ENCODE data around the gene PKM. TPM values are rescaled to one million over a fixed set of nuclear protein-coding genes. Genes with fewer than 3 reads are reported as not detected.

PKM gene
- total RNA-seq, 2 donors from 2014 or later = 2,229 to 3,912 TPM

- peaks cover 38% of the 10 kb centered on the region for H3K36me3 Mint-ChIP-seq
- no peak overlapping the region for H3K4me3 Mint-ChIP-seq
- H3K9me3 Mint-ChIP-seq = no peaks in the 10 kb centered on the region
- no peak for DNase-seq (ENCODE audit: low spot score)
- no peak for ATAC-seq
- peaks cover 0 to 11% of the 10 kb centered on the region in 2 donors for H3K4me1 Mint-ChIP-seq (ENCODE audit: low read depth in 2 of 2)
- H3K27ac Mint-ChIP-seq = peak overlapping the region; percentile 41 to 58
- H3K27me3 Mint-ChIP-seq = no peaks in the 10 kb centered on the region
Measured at GRCh38 chr15:72248514-72248913, 17.5 kb upstream of the PKM start.

GRCh38 chr15:72242775-72243370 is 11.9 kb upstream of the PKM start:
- Mint-ChIP-seq H3K4me3 (no peak overlapping the region), H3K9me3 (no peaks in the 10 kb centered on the region), H3K4me1 (ENCODE audit: low read depth in 2 of 2) (peaks cover 8 to 35% of the 10 kb centered on the region in 2 donors), H3K27ac (peak overlapping the region; percentile 40 to 99), H3K36me3 (peaks cover 17% of the 10 kb centered on the region), H3K27me3 (no peaks in the 10 kb centered on the region)
- DNase-seq (ENCODE audit: low spot score) (no peak), ATAC-seq (no peak)

GRCh38 chr15:72239652-72240051 is 8.7 kb upstream of the PKM start:
- Mint-ChIP-seq H3K27me3 (no peaks in the 10 kb centered on the region), H3K9me3 (no peaks in the 10 kb centered on the region), H3K36me3 (peaks cover 16% of the 10 kb centered on the region), H3K4me3 (peak overlapping the region; percentile 40), H3K27ac (peak overlapping the region; percentile 97 to 99), H3K4me1 (ENCODE audit: low read depth in 2 of 2) (peaks cover 28 to 51% of the 10 kb centered on the region in 2 donors)
- DNase-seq (ENCODE audit: low spot score) (no peak), ATAC-seq (peak; percentile 25 to 51)

- Mint-ChIP-seq H3K4me3 (no peak overlapping the region), H3K27me3 (no peaks in the 10 kb centered on the region), H3K27ac (peak overlapping the region; percentile 97 to 99), H3K9me3 (no peaks in the 10 kb centered on the region), H3K36me3 (peaks cover 6% of the 10 kb centered on the region), H3K4me1 (ENCODE audit: low read depth in 2 of 2) (peaks cover 32 to 49% of the 10 kb centered on the region in 2 donors)
- ATAC-seq (no peak), DNase-seq (ENCODE audit: low spot score) (no peak)
Measured at GRCh38 chr15:72238586-72238985, 7.6 kb upstream of the PKM start.

GRCh38 chr15:72237853-72238224 is 6.8 kb upstream of the PKM start:
- DNase-seq (ENCODE audit: low spot score) = no peak
- H3K27ac Mint-ChIP-seq = peak overlapping the region; percentile 97 to 99
- no peaks in the 10 kb centered on the region for H3K27me3 Mint-ChIP-seq
- ATAC-seq = peak in 1 of 2 donors; percentile 5
- H3K4me1 Mint-ChIP-seq (ENCODE audit: low read depth in 2 of 2) = peaks cover 29 to 46% of the 10 kb centered on the region in 2 donors
- no peaks in the 10 kb centered on the region for H3K9me3 Mint-ChIP-seq
- peak overlapping the region; percentile 79 for H3K4me3 Mint-ChIP-seq
- H3K36me3 Mint-ChIP-seq = peaks cover 4% of the 10 kb centered on the region

- H3K4me3 Mint-ChIP-seq = peak overlapping the region; percentile 79
- peak; percentile 97 to 98 for ATAC-seq
- H3K9me3 Mint-ChIP-seq = no peaks in the 10 kb centered on the region
- H3K27ac Mint-ChIP-seq = peak overlapping the region; percentile 97 to 99
- peak; percentile 90 for DNase-seq (ENCODE audit: low spot score)
- no peaks in the 10 kb centered on the region for H3K36me3 Mint-ChIP-seq
- H3K4me1 Mint-ChIP-seq (ENCODE audit: low read depth in 2 of 2) = peaks cover 29 to 46% of the 10 kb centered on the region in 2 donors
- H3K27me3 Mint-ChIP-seq = no peaks in the 10 kb centered on the region
Measured at GRCh38 chr15:72237029-72237852, 6.3 kb upstream of the PKM start.

- Mint-ChIP-seq H3K27ac (peak overlapping the region; percentile 97 to 99), H3K9me3 (no peaks in the 10 kb centered on the region), H3K4me3 (peak overlapping the region; percentile 79), H3K27me3 (no peaks in the 10 kb centered on the region), H3K36me3 (no peaks in the 10 kb centered on the region), H3K4me1 (ENCODE audit: low read depth in 2 of 2) (peaks cover 37 to 47% of the 10 kb centered on the region in 2 donors)
- ATAC-seq = no peak
- no peak for DNase-seq (ENCODE audit: low spot score)
Measured at GRCh38 chr15:72236381-72237003, 5.5 kb upstream of the PKM start.

GRCh38 chr15:72235298-72235697 is 4.3 kb upstream of the PKM start:
- Mint-ChIP-seq H3K27me3 (no peaks in the 10 kb centered on the region), H3K4me1 (ENCODE audit: low read depth in 2 of 2) (peaks cover 38 to 49% of the 10 kb centered on the region in 2 donors), H3K27ac (peak overlapping the region; percentile 54 to 78), H3K36me3 (peaks cover 5% of the 10 kb centered on the region), H3K9me3 (no peaks in the 10 kb centered on the region), H3K4me3 (no peak overlapping the region)
- no peak for ATAC-seq
- DNase-seq (ENCODE audit: low spot score) = no peak

- Mint-ChIP-seq H3K27ac (peak overlapping the region; percentile 54 to 78), H3K4me3 (no peak overlapping the region), H3K27me3 (no peaks in the 10 kb centered on the region), H3K36me3 (peaks cover 16% of the 10 kb centered on the region), H3K4me1 (ENCODE audit: low read depth in 2 of 2) (peaks cover 46 to 51% of the 10 kb centered on the region in 2 donors), H3K9me3 (no peaks in the 10 kb centered on the region)
- no peak for ATAC-seq
- DNase-seq (ENCODE audit: low spot score) = no peak
Measured at GRCh38 chr15:72233769-72234168, 2.8 kb upstream of the PKM start.

- DNase-seq (ENCODE audit: low spot score) (peak; percentile 72), ATAC-seq (no peak)
- no peaks in the 10 kb centered on the region for H3K9me3 Mint-ChIP-seq
- no peaks in the 10 kb centered on the region for H3K27me3 Mint-ChIP-seq
- H3K4me3 Mint-ChIP-seq = peak overlapping the region; percentile 95
- H3K36me3 Mint-ChIP-seq = peaks cover 27% of the 10 kb centered on the region
- peaks cover 50 to 54% of the 10 kb centered on the region in 2 donors for H3K4me1 Mint-ChIP-seq (ENCODE audit: low read depth in 2 of 2)
- peak overlapping the region; percentile 95 to 98 for H3K27ac Mint-ChIP-seq
Measured at GRCh38 chr15:72231833-72232478, 966 bp upstream of the PKM start.

GRCh38 chr15:72230197-72231065 is 559 bp downstream of the PKM start:
- Mint-ChIP-seq H3K27me3 (no peaks in the 10 kb centered on the region), H3K4me1 (ENCODE audit: low read depth in 2 of 2) (peaks cover 53 to 57% of the 10 kb centered on the region in 2 donors), H3K27ac (peak overlapping the region; percentile 95 to 98), H3K9me3 (no peaks in the 10 kb centered on the region), H3K36me3 (peaks cover 34% of the 10 kb centered on the region), H3K4me3 (peak overlapping the region; percentile 95)
- DNase-seq (ENCODE audit: low spot score) (peak; percentile 94), ATAC-seq (peak; percentile 32 to 54)

- Mint-ChIP-seq H3K4me1 (ENCODE audit: low read depth in 2 of 2) (peaks cover 55 to 59% of the 10 kb centered on the region in 2 donors), H3K36me3 (peaks cover 37% of the 10 kb centered on the region), H3K4me3 (peak overlapping the region; percentile 95), H3K9me3 (no peaks in the 10 kb centered on the region), H3K27me3 (no peaks in the 10 kb centered on the region), H3K27ac (peak overlapping the region; percentile 95 to 98)
- ATAC-seq (no peak), DNase-seq (ENCODE audit: low spot score) (no peak)
Measured at GRCh38 chr15:72229947-72230196, 1.1 kb downstream of the PKM start.
